ENCODE measurements around the gene APBA2. TPM values are rescaled to one million over a fixed set of nuclear protein-coding genes. Genes with fewer than 3 reads are reported as not detected.
A peak's percentile ranks its signal among the peaks of the same experiment; 100 is the strongest.

APBA2 gene
- total and polyA plus RNA-seq, 10 donors: 5.8 to 33.8 (median 18.3) TPM

- Histone ChIP-seq H3K36me3 (no peaks in the 10 kb centered on the region), H3K9me3 (no peaks in the 10 kb centered on the region), H3K27me3 (replicated peaks in 1 of 7) (peaks cover 0 to 27% (median 10%) of the 10 kb centered on the region in 7 donors), H3K4me1 (peaks cover 0 to 26% (median 10%) of the 10 kb centered on the region in 6 donors), H3K4me3 (no peak overlapping the region), H3K27ac (peak overlapping the region in 5 of 8 donors; percentile 15 to 76 (median 46))
- TF ChIP-seq CTCF (IDR thresholded peaks at IDR 0.05 in 8 of 11, conservative IDR thresholded peaks at IDR 0.05 in 3 of 11): no peak
- TF ChIP-seq POLR2A (IDR thresholded peaks at IDR 0.05): no peak
- TF ChIP-seq POLR2AphosphoS5 (IDR thresholded peaks at IDR 0.05): no peak
- WGBS, 5 donors: 65 to 82% (median 74%) methylated on average over 13 to 15 of the region's 15 CpGs
- no peak for DNase-seq
- intact Hi-C loops (cut with DNase I; ENCODE audit: low total_unique reads): no loop called here
Measured at GRCh38 chr15:28890711-28891495, 5.1 kb downstream of the APBA2 start.

GRCh38 chr15:28891588-28891987 is 5.8 kb downstream of the APBA2 start:
- peaks cover 0 to 19% (median 6%) of the 10 kb centered on the region in 6 donors for H3K4me1 ChIP-seq
- no peaks in the 10 kb centered on the region for H3K9me3 ChIP-seq
- DNase-seq: no peak
- peaks cover 0 to 20% (median 4%) of the 10 kb centered on the region in 7 donors for H3K27me3 ChIP-seq (replicated peaks in 1 of 7)
- H3K27ac ChIP-seq: peak overlapping the region in 2 of 8 donors; percentile 65 to 76
- intact Hi-C loops (cut with DNase I; ENCODE audit: low total_unique reads): no loop called here
- no peaks in the 10 kb centered on the region for H3K36me3 ChIP-seq
- no peak for TF ChIP-seq CTCF (IDR thresholded peaks at IDR 0.05 in 8 of 11, conservative IDR thresholded peaks at IDR 0.05 in 3 of 11)
- H3K4me3 ChIP-seq: no peak overlapping the region
- 90 to 94% (median 93%) methylated on average over 6 of the region's 6 CpGs for WGBS, 5 donors

GRCh38 chr15:28892789-28893610 is 7.2 kb downstream of the APBA2 start:
- TF ChIP-seq POLR2AphosphoS5 (IDR thresholded peaks at IDR 0.05): no peak
- no peak for TF ChIP-seq POLR2A (IDR thresholded peaks at IDR 0.05)
- TF ChIP-seq CTCF (IDR thresholded peaks at IDR 0.05 in 8 of 11, conservative IDR thresholded peaks at IDR 0.05 in 3 of 11): no peak
- intact Hi-C loops (cut with DNase I; ENCODE audit: low total_unique reads): no loop called here

GRCh38 chr15:28894631-28895030 is 8.9 kb downstream of the APBA2 start:
- peaks cover 0 to 5% (median 0%) of the 10 kb centered on the region in 6 donors for H3K4me1 ChIP-seq
- H3K27ac ChIP-seq: no peak overlapping the region
- DNase-seq: no peak
- H3K4me3 ChIP-seq: no peak overlapping the region
- no peaks in the 10 kb centered on the region for H3K36me3 ChIP-seq
- TF ChIP-seq POLR2AphosphoS5 (IDR thresholded peaks at IDR 0.05) (no peak), CTCF (IDR thresholded peaks at IDR 0.05 in 8 of 11, conservative IDR thresholded peaks at IDR 0.05 in 3 of 11) (no peak), POLR2A (IDR thresholded peaks at IDR 0.05) (no peak)
- intact Hi-C loops (cut with DNase I; ENCODE audit: low total_unique reads): no loop called here
- H3K9me3 ChIP-seq: no peaks in the 10 kb centered on the region
- H3K27me3 ChIP-seq (replicated peaks in 1 of 7): peaks cover 0 to 6% (median 0%) of the 10 kb centered on the region in 7 donors
- 82 to 96% (median 86%) methylated on average over 12 to 13 of the region's 13 CpGs for WGBS, 5 donors

More at GRCh38 chr15:28892789-28893610, 7.2 kb downstream of the APBA2 start:
- Histone ChIP-seq H3K4me3 (no peak overlapping the region), H3K27me3 (replicated peaks in 1 of 7) (peaks cover 0 to 6% (median 0%) of the 10 kb centered on the region in 7 donors), H3K36me3 (no peaks in the 10 kb centered on the region), H3K9me3 (no peaks in the 10 kb centered on the region), H3K4me1 (peaks cover 0 to 5% (median 0%) of the 10 kb centered on the region in 6 donors), H3K27ac (no peak overlapping the region)
- no peak for DNase-seq
- 50 to 59% (median 55%) methylated on average over 11 to 12 of the region's 12 CpGs for WGBS, 5 donors
